K562 (cell line): ENCODE results near the gene FAM78A.

Experiments
- EGR1 ChIP-seq: fragments of 450-650 bp; conservative IDR thresholded peaks from 2 replicates; pipeline ENCODE4 v1.6.1; 2017; ENCODE audit warnings: mild to moderate bottlenecking
- GTF2F1 ChIP-seq: IDR thresholded peaks from 2 replicates; pipeline ENCODE4 v1.6.1; 2011; ENCODE audit warnings: low read depth, low read length, improper control_type of control experiment
- LEF1 ChIP-seq: fragments of 450-650 bp; IDR thresholded peaks from 2 replicates; pipeline ENCODE4 v1.6.1; 2016; ENCODE audit warnings: mild to moderate bottlenecking
- SP1 ChIP-seq: sonication (generic); formaldehyde crosslinking; IDR thresholded peaks from 2 replicates; pipeline ENCODE4 v1.8.1; 2022; ENCODE audit warnings: mild to moderate bottlenecking, missing genetic modification reagents
- TSC22D4 ChIP-seq: fragments of 450-650 bp; IDR thresholded peaks from 2 replicates; pipeline ENCODE4 v1.6.1; 2016; ENCODE audit warnings: missing genetic modification characterization, missing biosample characterization, control low read depth
- TF ChIP-seq, protein P1 (sequence below), 3 experiments: IDR thresholded peaks in 2 of 3; conservative IDR thresholded peaks in 1 of 3; 2 replicates each; pipeline ENCODE4 v1.5.1; 2011 to 2012; ENCODE audit warnings: low read length in 3 of 3, mild to moderate bottlenecking in 3 of 3, control low read depth in 2 of 3, improper control_type of control experiment in 1 of 3, inconsistent platforms in 1 of 3, low read depth in 1 of 3, mixed read lengths in 1 of 3, moderate library complexity in 1 of 3; ENCODE audit not compliant: insufficient read depth in 2 of 3
- TF ChIP-seq, protein P2 (sequence below), 2 experiments: fragments of 450-650 bp in 1 of 2; sonication (generic) in 1 of 2; formaldehyde crosslinking; conservative IDR thresholded peaks; 2 replicates each; pipeline versions ENCODE4 v1.4.0 to v1.8.1; 2020 to 2022; ENCODE audit warnings: mild to moderate bottlenecking in 1 of 2, missing genetic modification reagents in 1 of 2

DNA sequence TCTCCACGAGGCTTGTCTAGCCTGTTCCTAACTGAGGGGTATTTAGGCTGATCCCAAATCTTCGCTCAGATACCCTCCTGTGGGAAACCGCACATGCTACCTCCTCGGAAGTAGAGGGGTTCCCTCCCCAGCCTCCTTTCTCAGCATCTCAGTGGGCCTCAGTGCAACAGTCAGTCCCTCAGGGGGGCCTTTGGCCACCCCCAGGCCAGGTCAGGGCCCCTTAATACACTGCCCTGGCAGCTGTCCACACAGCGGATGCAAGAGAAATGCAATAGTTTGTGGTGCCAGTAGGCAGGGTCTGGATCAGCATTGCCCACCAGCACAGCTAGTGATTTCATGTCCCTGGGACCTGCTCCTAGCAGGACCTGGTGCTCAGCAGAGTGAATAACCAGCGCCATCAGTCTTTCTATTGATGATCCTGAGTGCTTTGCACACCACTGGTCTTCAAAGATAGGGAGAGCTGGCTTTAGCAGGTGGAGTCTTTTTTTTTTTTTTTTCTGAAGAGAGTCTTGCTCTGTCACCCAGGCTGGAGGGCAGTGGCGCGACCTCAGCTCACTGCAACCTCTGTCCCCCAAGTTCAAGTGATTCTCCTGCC lies 20.7 kb upstream of the FAM78A start:
- TF ChIP-seq EGR1 (no peak), SP1 (no peak), GTF2F1 (no peak), TSC22D4 (no peak), LEF1 (no peak)
- TF ChIP-seq, protein P1, sequence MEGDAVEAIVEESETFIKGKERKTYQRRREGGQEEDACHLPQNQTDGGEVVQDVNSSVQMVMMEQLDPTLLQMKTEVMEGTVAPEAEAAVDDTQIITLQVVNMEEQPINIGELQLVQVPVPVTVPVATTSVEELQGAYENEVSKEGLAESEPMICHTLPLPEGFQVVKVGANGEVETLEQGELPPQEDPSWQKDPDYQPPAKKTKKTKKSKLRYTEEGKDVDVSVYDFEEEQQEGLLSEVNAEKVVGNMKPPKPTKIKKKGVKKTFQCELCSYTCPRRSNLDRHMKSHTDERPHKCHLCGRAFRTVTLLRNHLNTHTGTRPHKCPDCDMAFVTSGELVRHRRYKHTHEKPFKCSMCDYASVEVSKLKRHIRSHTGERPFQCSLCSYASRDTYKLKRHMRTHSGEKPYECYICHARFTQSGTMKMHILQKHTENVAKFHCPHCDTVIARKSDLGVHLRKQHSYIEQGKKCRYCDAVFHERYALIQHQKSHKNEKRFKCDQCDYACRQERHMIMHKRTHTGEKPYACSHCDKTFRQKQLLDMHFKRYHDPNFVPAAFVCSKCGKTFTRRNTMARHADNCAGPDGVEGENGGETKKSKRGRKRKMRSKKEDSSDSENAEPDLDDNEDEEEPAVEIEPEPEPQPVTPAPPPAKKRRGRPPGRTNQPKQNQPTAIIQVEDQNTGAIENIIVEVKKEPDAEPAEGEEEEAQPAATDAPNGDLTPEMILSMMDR (IDR thresholded peaks at IDR 0.05 in 2 of 3, conservative IDR thresholded peaks at IDR 0.05 in 1 of 3; ENCODE audit: insufficient read depth in 2 of 3, low read depth in 1 of 3, low read length in 3 of 3), result no peak
- TF ChIP-seq, protein P2, sequence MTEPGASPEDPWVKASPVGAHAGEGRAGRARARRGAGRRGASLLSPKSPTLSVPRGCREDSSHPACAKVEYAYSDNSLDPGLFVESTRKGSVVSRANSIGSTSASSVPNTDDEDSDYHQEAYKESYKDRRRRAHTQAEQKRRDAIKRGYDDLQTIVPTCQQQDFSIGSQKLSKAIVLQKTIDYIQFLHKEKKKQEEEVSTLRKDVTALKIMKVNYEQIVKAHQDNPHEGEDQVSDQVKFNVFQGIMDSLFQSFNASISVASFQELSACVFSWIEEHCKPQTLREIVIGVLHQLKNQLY (CRISPR knock-in tag; conservative IDR thresholded peaks at IDR 0.05), result no peak
